Hepatocyte (in vitro differentiated cells): ENCODE measurements around the gene TMEM92. TPM values are rescaled to one million over a fixed set of nuclear protein-coding genes. Genes with fewer than 3 reads are reported as not detected.

Experiments used
- DNase-seq: peaks from one replicate; pipeline ENCODE4 v3.0.0-alpha.2; 2016; ENCODE audit warnings: low spot score
- H2AFZ ChIP-seq: fragments of 200-600 bp; sonication (generic); 2 replicates; pipeline ENCODE4 v1.6.0; 2016; ENCODE audit warnings: antibody characterized with exemption, mild to moderate bottlenecking
- H3K27ac ChIP-seq: fragments of 200-600 bp; sonication (generic); 2 replicates; pipeline ENCODE4 v1.5.1; 2016; ENCODE audit warnings: mild to moderate bottlenecking
- H3K27me3 ChIP-seq: fragments of 200-600 bp; sonication (generic); 2 replicates; pipeline ENCODE4 v1.6.1; 2016
- H3K36me3 ChIP-seq: fragments of 200-600 bp; sonication (generic); replicated peaks from 2 replicates; pipeline ENCODE4 v1.5.1; 2016; ENCODE audit warnings: low read depth; ENCODE audit not compliant: insufficient read depth
- H3K4me1 ChIP-seq: fragments of 200-600 bp; sonication (generic); 2 replicates; pipeline ENCODE4 v1.5.1; 2016; ENCODE audit warnings: mild to moderate bottlenecking, moderate library complexity; ENCODE audit not compliant: insufficient read depth
- H3K4me2 ChIP-seq: fragments of 200-600 bp; sonication (generic); 2 replicates; pipeline ENCODE4 v1.6.0; 2016
- H3K4me3 ChIP-seq: fragments of 200-600 bp; sonication (generic); 2 replicates; pipeline ENCODE4 v1.5.1; 2016; ENCODE audit warnings: mild to moderate bottlenecking
- H3K79me2 ChIP-seq: fragments of 200-600 bp; sonication (generic); 2 replicates; pipeline ENCODE4 v1.6.0; 2017; ENCODE audit warnings: mild to moderate bottlenecking
- H3K9me2 ChIP-seq: fragments of 200-600 bp; sonication (generic); replicated peaks from 2 replicates; pipeline ENCODE4 v1.6.0; 2017; ENCODE audit warnings: mild to moderate bottlenecking; ENCODE audit not compliant: insufficient read depth
- H3K9me3 ChIP-seq: fragments of 200-600 bp; sonication (generic); 2 replicates; pipeline ENCODE4 v1.5.1; 2016; ENCODE audit warnings: low read depth, mild to moderate bottlenecking
- H4K20me1 ChIP-seq: fragments of 200-600 bp; sonication (generic); 2 replicates; pipeline ENCODE4 v1.6.0; 2016; ENCODE audit warnings: mild to moderate bottlenecking; ENCODE audit not compliant: insufficient read depth, poor library complexity, severe bottlenecking
- CTCF ChIP-seq: fragments of 200-600 bp; sonication (generic); IDR thresholded peaks from 2 replicates; pipeline ENCODE4 v1.5.1; 2016; ENCODE audit warnings: antibody characterized with exemption, mild to moderate bottlenecking; ENCODE audit not compliant: poor library complexity
- EZH2 ChIP-seq: fragments of 200-600 bp; sonication (generic); IDR thresholded peaks from 2 replicates; pipeline ENCODE4 v1.6.1; 2016; ENCODE audit warnings: antibody characterized with exemption, mild to moderate bottlenecking, borderline replicate concordance
- EZH2phosphoT487 ChIP-seq: fragments of 200-600 bp; sonication (generic); IDR thresholded peaks from one replicate; pipeline ENCODE4 v1.6.1; 2018; ENCODE audit warnings: antibody characterized with exemption, mild to moderate bottlenecking, low read depth, moderate library complexity; ENCODE audit not compliant: unreplicated experiment, severe bottlenecking
- WGBS: methylation state at CpG from one replicate; pipeline ENCODE4 v1.1.6; 2016; ENCODE audit warnings: low lambda C conversion rate; ENCODE audit errors: missing lambda C conversion rate; 5-methylcytosine and 5-hydroxymethylcytosine counted together
- polyA plus RNA-seq: library from polyadenylated mRNA; unstranded; fragments of >200 nt; fragmentation: Nextera tagmentation; extraction: Ambion mirVana; gene quantifications from 2 replicates; pipeline ENCODE4 v1.2.1, GENCODE V29; 2016
- total RNA-seq: library from RNA; depleted of rRNA; stranded (reverse); fragments of >200 nt; gene quantifications from 2 replicates; pipeline ENCODE4 v1.2.3, GENCODE V29; 2014

The TMEM92 gene
- total and polyA plus RNA-seq, 2 experiments from 2014 or later, result 6.9 to 21.7 TPM

GRCh38 chr17:50260501-50260911 lies 13.8 kb upstream of the TMEM92 start:
- Histone ChIP-seq H3K36me3 (no peaks in the 10 kb centered on the region), H3K9me2 (no peaks in the 10 kb centered on the region), H4K20me1 (no peaks in the 10 kb centered on the region), H3K4me1 (peaks cover 52% of the 10 kb centered on the region), H3K27me3 (peaks cover 2% of the 10 kb centered on the region), H2AFZ (no peak overlapping the region), H3K4me2 (no peak overlapping the region), H3K4me3 (no peak overlapping the region), H3K9me3 (no peaks in the 10 kb centered on the region), H3K79me2 (no peaks in the 10 kb centered on the region), H3K27ac (peak overlapping the region; percentile 92)
- TF ChIP-seq CTCF, result no peak
- peak; percentile 5 for DNase-seq
- WGBS, result 89% methylated on average over 6 of the region's 6 CpGs

- Histone ChIP-seq H3K4me1 (peaks cover 59% of the 10 kb centered on the region), H3K9me3 (no peaks in the 10 kb centered on the region), H3K27me3 (peaks cover 2% of the 10 kb centered on the region), H3K4me2 (no peak overlapping the region), H3K9me2 (no peaks in the 10 kb centered on the region), H2AFZ (no peak overlapping the region), H3K36me3 (no peaks in the 10 kb centered on the region), H3K4me3 (no peak overlapping the region), H4K20me1 (no peaks in the 10 kb centered on the region), H3K27ac (no peak overlapping the region), H3K79me2 (no peaks in the 10 kb centered on the region)
- TF ChIP-seq EZH2phosphoT487, result no peak
- no peak for TF ChIP-seq CTCF
- no peak for TF ChIP-seq EZH2
- 84% methylated on average over 15 of the region's 15 CpGs for WGBS
- no peak for DNase-seq
Measured at GRCh38 chr17:50261051-50261915, 13.0 kb upstream of the TMEM92 start.

GRCh38 chr17:50262001-50262794 lies 12.1 kb upstream of the TMEM92 start:
- no peak overlapping the region for H2AFZ ChIP-seq

More at GRCh38 chr17:50262001-50262794, 12.1 kb upstream of the TMEM92 start:
- no peaks in the 10 kb centered on the region for H3K79me2 ChIP-seq
- H4K20me1 ChIP-seq, result no peaks in the 10 kb centered on the region
- no peak overlapping the region for H3K4me2 ChIP-seq
- no peaks in the 10 kb centered on the region for H3K9me3 ChIP-seq
- peaks cover 69% of the 10 kb centered on the region for H3K4me1 ChIP-seq
- peaks cover 2% of the 10 kb centered on the region for H3K27me3 ChIP-seq
- WGBS, result 88% methylated on average over 12 of the region's 14 CpGs
- no peak overlapping the region for H3K4me3 ChIP-seq
- DNase-seq, result peak; percentile 3
- no peak for TF ChIP-seq CTCF
- no peak for TF ChIP-seq EZH2
- TF ChIP-seq EZH2phosphoT487, result no peak
- no peaks in the 10 kb centered on the region for H3K36me3 ChIP-seq
- H3K9me2 ChIP-seq, result no peaks in the 10 kb centered on the region
- H3K27ac ChIP-seq, result no peak overlapping the region
